ENCODE results near the gene TMEM231. TPM values are rescaled to one million over a fixed set of nuclear protein-coding genes. Genes with fewer than 3 reads are reported as not detected.

Gene TMEM231
- total RNA-seq, 1 experiment from 2014 or later = 9.0 TPM

GRCh38 chr16:75556431-75556950 is 439 bp upstream of the TMEM231 start:
- no peaks in the 10 kb centered on the region for H3K9me3 ChIP-seq (ENCODE audit: control insufficient read depth, insufficient read depth, low read depth, low read length)
- POLR2A ChIA-PET = interaction anchor here (1.3 kb wide), 1 partner anchor 8 kb away, joined by 3 read pairs; no protein-coding TSS in a partner anchor
- CTCF ChIA-PET = no interaction called here
- no TSS peak for BruUV-seq (replicated peaks)
- no peak for TF ChIP-seq POLR2AphosphoS5 (IDR thresholded peaks at IDR 0.05; ENCODE audit: low read depth, low read length)
- TF ChIP-seq REST (IDR thresholded peaks at IDR 0.05; ENCODE audit: insufficient read depth in 1 of 2, low read depth in 2 of 2, low read length in 1 of 2) = no peak
- no peak for TF ChIP-seq TCF7L2 (IDR thresholded peaks at IDR 0.05; ENCODE audit: low read depth, low read length)
- TF ChIP-seq CTCF (IDR thresholded peaks at IDR 0.05) = no peak
- no peak for TF ChIP-seq SIN3A (IDR thresholded peaks at IDR 0.05; ENCODE audit: borderline replicate concordance, insufficient read depth, low read depth, low read length)
- no peaks in the 10 kb centered on the region for H3K36me3 ChIP-seq (ENCODE audit: control insufficient read depth, insufficient read depth, low read length)
- peaks cover 2% of the 10 kb centered on the region; the same call in 1 of the 2 replicates for H3K27me3 ChIP-seq (ENCODE audit: control insufficient read depth, insufficient read depth, low read length)
- intact Hi-C loops (cut with micrococcal nuclease; ENCODE audit: unreplicated experiment) (loop anchor here (10.0 kb wide), 1 partner anchor 82 kb away; no protein-coding TSS in a partner anchor), in situ Hi-C loops (cut with HindIII; ENCODE audit: low pct_unique_long_range_greater_than_20kb, low sequenced_read_pairs) (no loop called here)
- DNase-seq (ENCODE audit: low read depth, low spot score) (no peak), ATAC-seq (peak; percentile 2; the same call in 1 of the 2 replicates)
- H3K4me1 ChIP-seq (ENCODE audit: control insufficient read depth, insufficient read depth, low read length) = no peaks in the 10 kb centered on the region
- peak overlapping the region; percentile 74 to 79 for H3K4me3 ChIP-seq (ENCODE audit: low read depth in 2 of 2, low read length in 2 of 2)
- peak overlapping the region; percentile 82 for H3K27ac ChIP-seq (ENCODE audit: low read length)

- Histone ChIP-seq H3K36me3 (ENCODE audit: control insufficient read depth, insufficient read depth, low read length) (no peaks in the 10 kb centered on the region), H3K9me3 (ENCODE audit: control insufficient read depth, insufficient read depth, low read depth, low read length) (no peaks in the 10 kb centered on the region), H3K4me3 (ENCODE audit: low read depth in 2 of 2, low read length in 2 of 2) (peak overlapping the region; percentile 74 to 79), H3K27me3 (ENCODE audit: control insufficient read depth, insufficient read depth, low read length) (no peaks in the 10 kb centered on the region), H3K27ac (ENCODE audit: low read length) (peak overlapping the region; percentile 69), H3K4me1 (ENCODE audit: control insufficient read depth, insufficient read depth, low read length) (no peaks in the 10 kb centered on the region)
- intact Hi-C loops (cut with micrococcal nuclease; ENCODE audit: unreplicated experiment) = loop anchor here (10.0 kb wide), 1 partner anchor 80 kb away; no protein-coding TSS in a partner anchor
- TF ChIP-seq POLR2AphosphoS5 (IDR thresholded peaks at IDR 0.05; ENCODE audit: low read depth, low read length) (peak; percentile 41; the same call in 1 of the 2 replicates), REST (IDR thresholded peaks at IDR 0.05; ENCODE audit: insufficient read depth in 1 of 2, low read depth in 2 of 2, low read length in 1 of 2) (no peak), CTCF (IDR thresholded peaks at IDR 0.05) (no peak), SIN3A (IDR thresholded peaks at IDR 0.05; ENCODE audit: borderline replicate concordance, insufficient read depth, low read depth, low read length) (0 out of 2 replicates have a peak, but pooled peaks have one; percentile 9), TCF7L2 (IDR thresholded peaks at IDR 0.05; ENCODE audit: low read depth, low read length) (no peak)
- CTCF ChIA-PET = interaction anchor here (0.6 kb wide), 1 partner anchor 89 kb away, joined by 17 read pairs; no protein-coding TSS in a partner anchor
- DNase-seq (ENCODE audit: low read depth, low spot score) (peak; percentile 67), ATAC-seq (peak; percentile 91)
- in situ Hi-C loops (cut with HindIII; ENCODE audit: low pct_unique_long_range_greater_than_20kb, low sequenced_read_pairs) = no loop called here
- POLR2A ChIA-PET = no interaction called here
- BruUV-seq (replicated peaks) = no TSS peak
Observed at GRCh38 chr16:75555213-75555706, 792 bp downstream of the TMEM231 start.
